Skeletal muscle tissue (tissue), 4 donors: ENCODE data around the gene CRISP3. TPM values are rescaled to one million over a fixed set of nuclear protein-coding genes. Genes with fewer than 3 reads are reported as not detected.

Experiments
- H3K27ac ChIP-seq: one replicate; pipeline ENCODE4 v1.7.0; 2013; ENCODE audit warnings: mild to moderate bottlenecking, low read depth, low read length, inconsistent platforms
- H3K27me3 ChIP-seq, 3 donors: one replicate each; pipeline ENCODE4 v1.7.0; 2013; ENCODE audit warnings: low read length in 3 of 3; ENCODE audit not compliant: control insufficient read depth in 3 of 3, insufficient read depth in 3 of 3
- H3K36me3 ChIP-seq, 3 donors: one replicate each; pipeline ENCODE4 v1.7.0; 2013; ENCODE audit warnings: low read length in 3 of 3; ENCODE audit not compliant: control insufficient read depth in 3 of 3, insufficient read depth in 3 of 3
- H3K4me1 ChIP-seq, 3 donors: one replicate each; pipeline ENCODE4 v1.7.0; 2013; ENCODE audit warnings: low read length in 3 of 3, mild to moderate bottlenecking in 3 of 3; ENCODE audit not compliant: control insufficient read depth in 3 of 3, insufficient read depth in 3 of 3
- H3K4me3 ChIP-seq, 3 donors: one replicate each; pipeline ENCODE4 v1.7.0; 2013; ENCODE audit warnings: low read length in 3 of 3
- H3K9ac ChIP-seq, 3 donors: one replicate each; pipeline ENCODE4 v1.7.0; 2013; ENCODE audit warnings: low read length in 3 of 3, mild to moderate bottlenecking in 3 of 3, moderate library complexity in 2 of 3, low read depth in 1 of 3
- H3K9me3 ChIP-seq, 3 donors: one replicate each; pipeline ENCODE4 v1.7.0; 2013; ENCODE audit warnings: low read length in 3 of 3; ENCODE audit not compliant: control insufficient read depth in 3 of 3
- total RNA-seq: library from RNA; depleted of rRNA; stranded (reverse); fragments of >200 nt; gene quantifications from one replicate; pipeline ENCODE4 v1.2.3, GENCODE V29; 2014
- donor health status: Osteomylitis.

The CRISP3 gene
- total RNA-seq: not detected

GRCh38 chr6:49744259-49744658 lies at the start of gene CRISP3:
Gene CRISP3 (minus strand): TSS chr6:49744388. CDS start chr6:49744367, 21 bp downstream.
- no peaks in the 10 kb centered on the region for H3K36me3 ChIP-seq
- H3K4me1 ChIP-seq: no peaks in the 10 kb centered on the region
- H3K27ac ChIP-seq: no peak within 1 kb of the TSS
- no peak within 1 kb of the TSS for H3K4me3 ChIP-seq
- H3K9me3 ChIP-seq: no peaks in the 10 kb centered on the region
- H3K9ac ChIP-seq: no peak within 1 kb of the TSS
- H3K27me3 ChIP-seq: no peaks in the 10 kb centered on the region

- Histone ChIP-seq H3K9me3 (no peaks in the 10 kb centered on the region), H3K27ac (no peak overlapping the region), H3K4me1 (no peaks in the 10 kb centered on the region), H3K36me3 (no peaks in the 10 kb centered on the region), H3K27me3 (no peaks in the 10 kb centered on the region), H3K4me3 (no peak overlapping the region), H3K9ac (no peak overlapping the region)
Observed at GRCh38 chr6:49790341-49790740, 46.2 kb upstream of the CRISP3 start.

- H3K9ac ChIP-seq: no peak within 1 kb of the TSS
- no peaks in the 10 kb centered on the region for H3K9me3 ChIP-seq
- H3K4me1 ChIP-seq: no peaks in the 10 kb centered on the region
- no peaks in the 10 kb centered on the region for H3K36me3 ChIP-seq
- no peak within 1 kb of the TSS for H3K27ac ChIP-seq
- H3K27me3 ChIP-seq: no peaks in the 10 kb centered on the region
- no peak within 1 kb of the TSS for H3K4me3 ChIP-seq
Observed at GRCh38 chr6:49787176-49787575, 43.0 kb upstream of the CRISP3 start, which contains the start of gene PGK2. Gene PGK2 (minus strand): TSS chr6:49787285. CDS start chr6:49787187, 98 bp downstream.

- no peaks in the 10 kb centered on the region for H3K27me3 ChIP-seq
- H3K36me3 ChIP-seq: no peaks in the 10 kb centered on the region
- H3K9ac ChIP-seq: no peak overlapping the region
Observed at GRCh38 chr6:49784272-49784671, 40.1 kb upstream of the CRISP3 start.

GRCh38 chr6:49782725-49783124 lies 38.5 kb upstream of the CRISP3 start:
- no peaks in the 10 kb centered on the region for H3K9me3 ChIP-seq
- H3K4me1 ChIP-seq: no peaks in the 10 kb centered on the region
- H3K4me3 ChIP-seq: no peak overlapping the region
- H3K27ac ChIP-seq: no peak overlapping the region
- H3K27me3 ChIP-seq: no peaks in the 10 kb centered on the region
- no peaks in the 10 kb centered on the region for H3K36me3 ChIP-seq
- no peak overlapping the region for H3K9ac ChIP-seq

More at GRCh38 chr6:49784272-49784671, 40.1 kb upstream of the CRISP3 start:
- H3K9me3 ChIP-seq: no peaks in the 10 kb centered on the region
- H3K27ac ChIP-seq: no peak overlapping the region
- H3K4me3 ChIP-seq: no peak overlapping the region
- H3K4me1 ChIP-seq: no peaks in the 10 kb centered on the region

GRCh38 chr6:49782293-49782692 lies 38.1 kb upstream of the CRISP3 start:
- Histone ChIP-seq H3K27ac (no peak overlapping the region), H3K4me3 (no peak overlapping the region), H3K27me3 (no peaks in the 10 kb centered on the region), H3K36me3 (no peaks in the 10 kb centered on the region), H3K9me3 (no peaks in the 10 kb centered on the region), H3K4me1 (no peaks in the 10 kb centered on the region), H3K9ac (no peak overlapping the region)

- no peaks in the 10 kb centered on the region for H3K36me3 ChIP-seq
- no peak overlapping the region for H3K27ac ChIP-seq
- no peak overlapping the region for H3K4me3 ChIP-seq
- no peaks in the 10 kb centered on the region for H3K27me3 ChIP-seq
- H3K9ac ChIP-seq: no peak overlapping the region
- no peaks in the 10 kb centered on the region for H3K9me3 ChIP-seq
- no peaks in the 10 kb centered on the region for H3K4me1 ChIP-seq
Observed at GRCh38 chr6:49776444-49776843, 32.3 kb upstream of the CRISP3 start.

GRCh38 chr6:49775043-49775442 lies 30.9 kb upstream of the CRISP3 start:
- no peak overlapping the region for H3K4me3 ChIP-seq
- H3K27me3 ChIP-seq: no peaks in the 10 kb centered on the region
- no peak overlapping the region for H3K27ac ChIP-seq
- no peaks in the 10 kb centered on the region for H3K4me1 ChIP-seq
- no peaks in the 10 kb centered on the region for H3K9me3 ChIP-seq
- H3K9ac ChIP-seq: no peak overlapping the region
- H3K36me3 ChIP-seq: no peaks in the 10 kb centered on the region

GRCh38 chr6:49772285-49772684 lies 28.1 kb upstream of the CRISP3 start:
- Histone ChIP-seq H3K27me3 (no peaks in the 10 kb centered on the region), H3K9ac (no peak overlapping the region), H3K4me3 (no peak overlapping the region), H3K36me3 (no peaks in the 10 kb centered on the region), H3K4me1 (no peaks in the 10 kb centered on the region), H3K27ac (no peak overlapping the region), H3K9me3 (no peaks in the 10 kb centered on the region)

- no peaks in the 10 kb centered on the region for H3K36me3 ChIP-seq
- no peaks in the 10 kb centered on the region for H3K9me3 ChIP-seq
- H3K9ac ChIP-seq: no peak overlapping the region
- H3K27me3 ChIP-seq: no peaks in the 10 kb centered on the region
- H3K4me3 ChIP-seq: no peak overlapping the region
- H3K4me1 ChIP-seq: no peaks in the 10 kb centered on the region
- H3K27ac ChIP-seq: no peak overlapping the region
Observed at GRCh38 chr6:49766762-49767161, 22.6 kb upstream of the CRISP3 start.
